HepG2 (cell line): ENCODE data around the gene ZNF277. TPM values are rescaled to one million over a fixed set of nuclear protein-coding genes. Genes with fewer than 3 reads are reported as not detected.

Source experiments
- ARNT2 ChIP-seq: sonication (generic); formaldehyde crosslinking; IDR thresholded peaks from 2 replicates; pipeline ENCODE4 v1.8.0; 2022; ENCODE audit warnings: mild to moderate bottlenecking, low read depth, missing genetic modification reagents, moderate library complexity
- BCL3 ChIP-seq: sonication (generic); formaldehyde crosslinking; IDR thresholded peaks from 2 replicates; pipeline ENCODE4 v1.5.1; 2020; ENCODE audit warnings: mild to moderate bottlenecking, missing genetic modification reagents, moderate library complexity
- CBX5 ChIP-seq: sonication (generic); formaldehyde crosslinking; IDR thresholded peaks from 2 replicates; pipeline ENCODE4 v1.4.0; 2020; ENCODE audit warnings: missing genetic modification reagents, borderline replicate concordance
- FLYWCH1 ChIP-seq: sonication (generic); formaldehyde crosslinking; IDR thresholded peaks from 2 replicates; pipeline ENCODE4 v1.8.1; 2023; ENCODE audit warnings: mild to moderate bottlenecking, missing genetic modification reagents
- KDM2A ChIP-seq: sonication (generic); formaldehyde crosslinking; IDR thresholded peaks from 2 replicates; pipeline ENCODE4 v1.4.0; 2020; ENCODE audit warnings: low read depth, missing genetic modification reagents, borderline replicate concordance
- POGK ChIP-seq: sonication (generic); formaldehyde crosslinking; conservative IDR thresholded peaks from 2 replicates; pipeline ENCODE4 v1.8.0; 2022; ENCODE audit warnings: mild to moderate bottlenecking, moderate library complexity, missing genetic modification reagents
- REL ChIP-seq: sonication (generic); formaldehyde crosslinking; conservative IDR thresholded peaks from 2 replicates; pipeline ENCODE4 v1.8.0; 2022; ENCODE audit warnings: mild to moderate bottlenecking, missing genetic modification reagents, moderate library complexity
- ZFYVE20 ChIP-seq: sonication (generic); formaldehyde crosslinking; IDR thresholded peaks from 2 replicates; pipeline ENCODE4 v1.8.0; 2023; ENCODE audit warnings: low read depth, mild to moderate bottlenecking, moderate library complexity, missing genetic modification reagents, borderline replicate concordance
- ZHX2 ChIP-seq, 2 experiments: sonication (generic) in 1 of 2; formaldehyde crosslinking in 1 of 2; IDR thresholded peaks; 2 replicates each; pipeline versions ENCODE4 v1.6.1 to v1.9.0; 2014 to 2022; ENCODE audit warnings: antibody characterized with exemption in 1 of 2, borderline replicate concordance in 1 of 2, inconsistent platforms in 1 of 2, low read depth in 1 of 2, missing genetic modification reagents in 1 of 2
- ZNF207 ChIP-seq: fragments of 450-650 bp; IDR thresholded peaks from 2 replicates; pipeline ENCODE4 v1.6.1; 2016; ENCODE audit warnings: antibody characterized with exemption, borderline replicate concordance
- ZNF232 ChIP-seq: sonication (generic); formaldehyde crosslinking; IDR thresholded peaks from 2 replicates; pipeline ENCODE4 v1.4.0; 2020; ENCODE audit warnings: missing genetic modification reagents, borderline replicate concordance
- ZNF34 ChIP-seq: sonication (generic); formaldehyde crosslinking; IDR thresholded peaks from 2 replicates; pipeline ENCODE4 v1.4.0; 2020; ENCODE audit warnings: mild to moderate bottlenecking, missing genetic modification reagents, borderline replicate concordance
- ZNF414 ChIP-seq: sonication (generic); formaldehyde crosslinking; IDR thresholded peaks from 2 replicates; pipeline ENCODE4 v1.5.0; 2020; ENCODE audit warnings: missing genetic modification reagents
- ZNF451 ChIP-seq: sonication (generic); formaldehyde crosslinking; IDR thresholded peaks from 2 replicates; pipeline ENCODE4 v1.5.0; 2020; ENCODE audit warnings: mild to moderate bottlenecking, missing genetic modification reagents
- ZNF709 ChIP-seq: sonication (generic); formaldehyde crosslinking; IDR thresholded peaks from 2 replicates; pipeline ENCODE4 v1.5.0; 2020; ENCODE audit warnings: mild to moderate bottlenecking, missing genetic modification reagents
- polyA plus RNA-seq, 8 experiments: library from polyadenylated mRNA; depleted of rRNA in 3 of 8; stranded (reverse) in 7 of 8; unstranded in 1 of 8; fragments of >200 nt; fragmentation: Illumina TruSeq in 4 of 8; extraction: Trizol in 4 of 8; gene quantifications; 2 replicates each; pipeline versions ENCODE4 v1.2.1 to v1.2.3, GENCODE V29; 2011 to 2016; ENCODE audit warnings: low read depth in 4 of 8, missing spikeins in 1 of 8, mixed read lengths in 1 of 8; ENCODE audit not compliant: insufficient read depth in 1 of 8
- total RNA-seq, 5 experiments: library from RNA; depleted of rRNA; stranded (reverse); fragments of >200 nt; fragmentation: Illumina TruSeq; extraction: Trizol; gene quantifications; 2 replicates each; pipeline ENCODE4 v1.2.3, GENCODE V29; 2016; ENCODE audit warnings: low read depth in 1 of 5

The ZNF277 gene
- total and polyA plus RNA-seq, 2 of the 13 experiments (the other 11 are each of a cell fraction or from before 2014, with no cell fraction given), result 29.1 to 30.1 TPM

- TF ChIP-seq BCL3 (CRISPR knock-in tag), result no peak
- 0 out of 2 replicates have a peak, but pooled peaks have one; percentile 50 for TF ChIP-seq ZNF232 (CRISPR knock-in tag)
- TF ChIP-seq ZNF34 (CRISPR knock-in tag), result no peak
- no peak for TF ChIP-seq CBX5 (CRISPR knock-in tag)
- no peak for TF ChIP-seq POGK (CRISPR knock-in tag)
- TF ChIP-seq FLYWCH1 (CRISPR knock-in tag), result no peak
- no peak; the same call in 1 of the 2 replicates for TF ChIP-seq ZNF709 (CRISPR knock-in tag)
- no peak for TF ChIP-seq ZHX2 (IDR thresholded peaks at IDR 0.05; ENCODE audit: low read depth)
- TF ChIP-seq ZHX2 (CRISPR knock-in tag; IDR thresholded peaks at IDR 0.05; ENCODE audit: borderline replicate concordance), result peak; percentile 63; the same call in 1 of the 2 replicates
- no peak for TF ChIP-seq ZNF207
- no peak for TF ChIP-seq ZNF414 (CRISPR knock-in tag)
- TF ChIP-seq ZFYVE20, result 0 out of 2 replicates have a peak, but pooled peaks have one; percentile 36
- TF ChIP-seq KDM2A, result peak; percentile 35; the same call in 1 of the 2 replicates
- 0 out of 2 replicates have a peak, but pooled peaks have one; percentile 13 for TF ChIP-seq ZNF451 (CRISPR knock-in tag)
- TF ChIP-seq ARNT2, result peak; percentile 8; the same call in 1 of the 2 replicates
- 0 out of 2 replicates have a peak, but pooled peaks have one; percentile 36 for TF ChIP-seq REL (CRISPR knock-in tag)
Observed at GRCh38 chr7:112205343-112206237, 905 bp upstream of the ZNF277 start (continued).
